ENCODE data around the gene STYX.

The STYX gene, protein sequence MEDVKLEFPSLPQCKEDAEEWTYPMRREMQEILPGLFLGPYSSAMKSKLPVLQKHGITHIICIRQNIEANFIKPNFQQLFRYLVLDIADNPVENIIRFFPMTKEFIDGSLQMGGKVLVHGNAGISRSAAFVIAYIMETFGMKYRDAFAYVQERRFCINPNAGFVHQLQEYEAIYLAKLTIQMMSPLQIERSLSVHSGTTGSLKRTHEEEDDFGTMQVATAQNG

DNA sequence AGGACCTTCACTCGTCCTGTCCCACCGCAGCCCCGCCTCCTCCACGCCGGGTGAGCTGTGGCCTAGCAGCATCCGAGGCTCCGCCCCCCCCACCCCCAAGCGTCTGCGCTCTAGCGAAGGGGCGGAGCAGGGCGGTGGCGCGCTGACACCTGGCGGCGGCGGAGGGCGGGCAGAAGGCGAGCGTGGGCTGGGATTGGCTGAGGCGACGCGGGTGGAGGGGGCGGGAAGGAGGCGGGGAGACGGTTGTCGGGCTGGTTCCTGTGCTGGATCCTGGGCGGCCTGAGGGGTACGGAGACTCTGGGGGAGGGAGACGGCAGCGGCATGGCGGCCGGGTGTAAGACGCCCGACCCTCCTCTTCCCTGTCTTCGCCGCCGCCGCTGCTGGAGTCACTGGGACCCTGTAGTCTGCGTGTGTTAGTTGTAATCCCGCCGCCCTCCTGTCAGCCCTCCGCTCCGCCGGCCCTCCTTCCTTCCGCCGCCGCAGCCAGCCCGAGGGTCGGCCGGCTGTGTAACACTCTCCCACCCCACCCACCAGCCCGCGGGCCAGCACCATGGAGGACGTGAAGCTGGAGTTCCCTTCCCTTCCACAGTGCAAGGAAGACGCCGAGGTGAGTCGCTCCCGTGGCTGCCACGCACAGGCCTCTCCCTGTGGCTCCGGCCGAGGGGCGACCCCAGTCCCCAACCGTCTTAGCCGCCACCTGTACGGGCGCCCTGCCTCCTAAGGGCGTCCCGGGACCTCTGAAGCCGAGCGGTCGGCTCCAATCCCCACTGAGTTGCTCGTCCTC is at the start of gene STYX:
Gene STYX, plus strand, starts transcription at position 242 of the 784 bp plus-strand sequence. Its CDS starts 309 bp downstream, at position 551.
- peak; percentile 92 for DNase-seq (ENCODE audit: extremely low read depth, low read depth)
- TF ChIP-seq, protein P1, sequence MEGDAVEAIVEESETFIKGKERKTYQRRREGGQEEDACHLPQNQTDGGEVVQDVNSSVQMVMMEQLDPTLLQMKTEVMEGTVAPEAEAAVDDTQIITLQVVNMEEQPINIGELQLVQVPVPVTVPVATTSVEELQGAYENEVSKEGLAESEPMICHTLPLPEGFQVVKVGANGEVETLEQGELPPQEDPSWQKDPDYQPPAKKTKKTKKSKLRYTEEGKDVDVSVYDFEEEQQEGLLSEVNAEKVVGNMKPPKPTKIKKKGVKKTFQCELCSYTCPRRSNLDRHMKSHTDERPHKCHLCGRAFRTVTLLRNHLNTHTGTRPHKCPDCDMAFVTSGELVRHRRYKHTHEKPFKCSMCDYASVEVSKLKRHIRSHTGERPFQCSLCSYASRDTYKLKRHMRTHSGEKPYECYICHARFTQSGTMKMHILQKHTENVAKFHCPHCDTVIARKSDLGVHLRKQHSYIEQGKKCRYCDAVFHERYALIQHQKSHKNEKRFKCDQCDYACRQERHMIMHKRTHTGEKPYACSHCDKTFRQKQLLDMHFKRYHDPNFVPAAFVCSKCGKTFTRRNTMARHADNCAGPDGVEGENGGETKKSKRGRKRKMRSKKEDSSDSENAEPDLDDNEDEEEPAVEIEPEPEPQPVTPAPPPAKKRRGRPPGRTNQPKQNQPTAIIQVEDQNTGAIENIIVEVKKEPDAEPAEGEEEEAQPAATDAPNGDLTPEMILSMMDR (IDR thresholded peaks at IDR 0.05; ENCODE audit: low read depth, low read length, missing control alignments): no peak
- H3K4me3 ChIP-seq (replicated peaks; ENCODE audit: low read depth, low read length): peak within 1 kb of the TSS; percentile 96

DNA sequence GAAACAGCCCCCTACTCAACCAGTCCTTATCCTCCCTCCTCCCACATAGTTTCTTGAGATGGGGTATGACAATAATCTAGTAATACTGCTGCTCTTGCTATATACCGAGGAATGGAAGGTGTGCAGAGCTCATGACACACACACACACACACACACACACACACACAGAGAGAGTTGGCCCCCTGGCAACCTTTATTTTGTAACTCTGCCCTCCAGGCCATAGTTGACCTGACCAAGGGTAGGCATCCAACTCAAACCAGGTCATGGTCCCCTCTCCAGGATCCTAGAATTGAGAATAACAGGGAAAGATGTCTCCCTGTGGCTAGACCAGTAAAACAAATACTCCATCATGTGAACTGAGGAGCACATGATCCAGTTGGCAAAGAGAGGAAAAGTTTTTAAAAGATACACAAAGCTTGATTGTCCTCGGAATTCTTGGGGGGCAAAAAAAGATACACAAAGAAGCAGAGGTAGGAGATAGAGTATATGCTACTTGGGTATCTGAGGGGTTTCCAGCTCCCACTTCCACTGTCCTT is 45.9 kb upstream of the STYX start:
- no peak overlapping the region for H3K4me3 ChIP-seq (replicated peaks; ENCODE audit: low read depth, low read length)
- DNase-seq (ENCODE audit: extremely low read depth, low read depth): no peak
- TF ChIP-seq, protein P1 (IDR thresholded peaks at IDR 0.05; ENCODE audit: low read depth, low read length, missing control alignments): no peak

DNA sequence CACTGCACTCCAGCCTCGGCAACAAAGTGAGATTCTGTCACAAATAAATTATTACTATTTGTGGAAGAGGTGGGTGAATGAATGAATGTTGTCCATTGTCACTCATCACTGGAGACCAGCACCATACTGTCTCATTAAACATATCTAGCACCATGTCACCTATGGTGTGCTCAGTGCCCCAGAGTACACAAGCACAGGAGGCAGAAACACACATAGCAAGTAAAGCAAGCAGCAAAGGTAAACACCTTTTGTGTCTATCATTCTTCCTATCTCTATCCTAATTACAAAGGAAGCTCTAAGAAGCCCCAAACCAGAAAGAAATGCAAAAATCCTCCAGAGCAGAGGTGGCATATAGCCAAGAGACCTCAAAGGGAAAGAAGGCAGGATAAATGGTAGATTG is 43.8 kb upstream of the STYX start:
- TF ChIP-seq, protein P1 (IDR thresholded peaks at IDR 0.05; ENCODE audit: low read depth, low read length, missing control alignments): no peak
- H3K4me3 ChIP-seq (replicated peaks; ENCODE audit: low read depth, low read length): no peak overlapping the region
- no peak for DNase-seq (ENCODE audit: extremely low read depth, low read depth)

DNA sequence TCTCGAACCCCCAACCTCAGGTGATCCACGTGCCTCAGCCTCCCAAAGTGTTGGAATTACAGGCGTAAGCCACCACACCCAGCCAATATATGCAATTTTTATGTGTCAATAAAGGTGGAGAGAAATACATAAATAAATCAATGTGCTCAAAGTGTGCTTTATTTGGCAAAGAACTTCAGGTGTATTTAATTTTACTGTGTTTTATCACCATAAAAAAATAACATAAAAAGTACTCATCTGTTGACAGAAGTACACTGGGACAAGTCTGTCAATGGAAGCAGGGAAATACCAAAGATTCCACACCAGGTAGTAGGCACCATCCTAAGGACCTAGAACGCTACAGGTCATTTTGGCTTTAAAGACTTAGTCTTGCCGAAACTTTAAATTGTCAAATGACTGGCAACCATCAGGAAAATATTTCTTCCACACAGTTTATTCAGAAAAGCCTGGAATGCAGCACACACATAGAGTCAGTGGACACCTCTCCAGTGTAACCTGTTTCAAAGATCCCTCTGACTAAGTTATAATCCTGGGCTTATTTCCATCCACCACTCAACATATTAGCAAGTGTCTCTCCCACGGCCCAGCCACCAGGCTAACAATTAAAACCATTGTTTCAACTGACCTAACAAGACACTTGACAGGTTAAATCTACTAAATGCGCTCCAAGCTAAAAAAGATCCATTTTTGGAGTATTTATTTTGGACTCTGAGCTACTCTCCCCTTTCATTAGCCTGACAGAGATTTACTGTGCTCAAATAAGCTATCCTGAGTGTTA is 38.8 kb upstream of the STYX start:
- DNase-seq (ENCODE audit: extremely low read depth, low read depth): no peak
- TF ChIP-seq, protein P1 (IDR thresholded peaks at IDR 0.05; ENCODE audit: low read depth, low read length, missing control alignments): no peak

DNA sequence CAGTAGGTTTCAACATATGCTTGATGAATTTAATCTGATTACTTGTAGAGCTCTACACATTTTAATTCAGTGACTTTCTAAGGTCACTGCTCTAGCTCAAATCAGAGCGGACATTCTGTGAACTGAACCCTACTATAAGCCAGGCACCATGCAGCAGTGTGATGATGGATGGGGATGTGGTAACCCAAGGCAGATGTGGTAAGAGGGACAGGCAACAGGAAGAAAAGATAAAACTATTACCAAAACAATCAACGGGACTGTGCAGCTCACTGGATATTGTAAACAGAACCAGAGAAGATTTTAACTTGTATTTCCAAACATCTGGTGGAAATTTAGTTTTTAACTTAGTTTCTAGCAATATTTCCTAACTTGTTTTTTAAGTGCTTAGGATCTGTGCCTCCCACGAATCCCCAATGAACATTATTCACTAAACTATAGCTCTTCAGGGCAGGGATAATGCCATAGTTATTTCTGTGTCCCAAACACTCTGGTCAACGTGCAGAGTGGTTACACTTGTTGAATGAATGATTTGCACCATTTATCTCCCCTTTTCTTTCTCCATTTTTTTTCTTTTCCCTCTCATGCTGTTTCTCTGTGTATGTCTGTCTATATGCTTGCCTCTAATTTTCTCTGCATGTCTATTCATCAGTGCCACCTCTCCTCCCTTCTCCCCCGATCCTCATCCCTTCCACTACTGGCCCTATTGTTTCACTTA is 37.6 kb upstream of the STYX start:
- TF ChIP-seq, protein P1 (IDR thresholded peaks at IDR 0.05; ENCODE audit: low read depth, low read length, missing control alignments): no peak
- peak; percentile 31 for DNase-seq (ENCODE audit: extremely low read depth, low read depth)
- no peak overlapping the region; the same call in 1 of the 2 replicates for H3K4me3 ChIP-seq (replicated peaks; ENCODE audit: low read depth, low read length)

More for the DNA sequence above, 38.8 kb upstream of the STYX start:
- H3K4me3 ChIP-seq (replicated peaks; ENCODE audit: low read depth, low read length): no peak overlapping the region

DNA sequence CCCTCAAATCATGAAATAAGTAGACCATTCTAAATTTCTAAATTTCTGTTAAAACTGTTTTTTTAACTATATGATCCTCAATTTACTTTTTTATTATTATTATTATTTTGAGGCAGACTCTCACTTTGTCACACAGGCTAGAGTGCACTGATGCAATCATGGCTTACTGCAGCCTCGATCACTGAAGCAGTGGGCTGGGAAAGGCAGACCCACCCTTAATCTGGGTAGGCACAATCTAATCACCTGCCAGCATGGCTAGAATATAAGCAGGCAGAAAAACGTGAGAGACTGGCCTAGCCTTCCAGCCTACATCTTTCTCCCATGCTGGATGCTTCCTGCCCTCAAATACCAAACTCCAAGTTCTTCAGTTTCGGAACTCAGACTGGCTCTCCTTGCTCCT is 36.9 kb upstream of the STYX start:
- H3K4me3 ChIP-seq (replicated peaks; ENCODE audit: low read depth, low read length): no peak overlapping the region; the same call in 1 of the 2 replicates
- DNase-seq (ENCODE audit: extremely low read depth, low read depth): no peak
- TF ChIP-seq, protein P1 (IDR thresholded peaks at IDR 0.05; ENCODE audit: low read depth, low read length, missing control alignments): no peak

Measured in HFF-Myc (cell line).